Measurements from ENCODE around the gene NTNG1.

Gene NTNG1

GRCh38 chr1:107318932-107319331 lies 178.1 kb downstream of the NTNG1 start:
- TF ChIP-seq CTCF (IDR thresholded peaks at IDR 0.05): no peak
- no peaks in the 10 kb centered on the region for H3K9me3 ChIP-seq (ENCODE audit: control insufficient read depth, low read length)
- H3K4me3 ChIP-seq (ENCODE audit: low read depth, low read length): no peak overlapping the region
- no peak overlapping the region for H3K4me2 ChIP-seq (ENCODE audit: low read length)
- H3K27ac ChIP-seq: no peak overlapping the region
- no peaks in the 10 kb centered on the region for H3K79me2 ChIP-seq
- no peak overlapping the region for H2AFZ ChIP-seq
- H3K27me3 ChIP-seq (ENCODE audit: control insufficient read depth, insufficient read depth, low read length): no peaks in the 10 kb centered on the region
- H3K9ac ChIP-seq: no peak overlapping the region
- H3K36me3 ChIP-seq (ENCODE audit: control insufficient read depth, insufficient read depth, low read length): no peaks in the 10 kb centered on the region
- no peaks in the 10 kb centered on the region for H3K4me1 ChIP-seq

- Histone ChIP-seq H3K4me1 (no peaks in the 10 kb centered on the region), H3K4me3 (ENCODE audit: low read depth, low read length) (no peak overlapping the region), H3K79me2 (no peaks in the 10 kb centered on the region), H3K27ac (no peak overlapping the region), H3K9ac (no peak overlapping the region), H3K4me2 (ENCODE audit: low read length) (no peak overlapping the region), H3K36me3 (ENCODE audit: control insufficient read depth, insufficient read depth, low read length) (no peaks in the 10 kb centered on the region), H3K9me3 (ENCODE audit: control insufficient read depth, low read length) (no peaks in the 10 kb centered on the region), H3K27me3 (ENCODE audit: control insufficient read depth, insufficient read depth, low read length) (peaks cover 2% of the 10 kb centered on the region), H2AFZ (no peak overlapping the region)
- TF ChIP-seq CTCF (IDR thresholded peaks at IDR 0.05): no peak
These were observed 182.9 kb downstream of the NTNG1 start for GRCh38 chr1:107323784-107324183.

GRCh38 chr1:107326824-107327445 lies 186.1 kb downstream of the NTNG1 start:
- Histone ChIP-seq H3K27ac (no peak overlapping the region), H3K4me2 (ENCODE audit: low read length) (no peak overlapping the region), H2AFZ (no peak overlapping the region), H3K9me3 (ENCODE audit: control insufficient read depth, low read length) (no peaks in the 10 kb centered on the region), H3K36me3 (ENCODE audit: control insufficient read depth, insufficient read depth, low read length) (no peaks in the 10 kb centered on the region), H3K27me3 (ENCODE audit: control insufficient read depth, insufficient read depth, low read length) (peaks cover 2% of the 10 kb centered on the region), H3K9ac (no peak overlapping the region), H3K4me1 (no peaks in the 10 kb centered on the region), H3K79me2 (no peaks in the 10 kb centered on the region), H3K4me3 (ENCODE audit: low read depth, low read length) (no peak overlapping the region)
- TF ChIP-seq CTCF (IDR thresholded peaks at IDR 0.05): no peak

- H3K79me2 ChIP-seq: no peaks in the 10 kb centered on the region
- no peak for TF ChIP-seq CTCF (IDR thresholded peaks at IDR 0.05)
These were observed 186.6 kb downstream of the NTNG1 start for GRCh38 chr1:107327446-107327845.

GRCh38 chr1:107328087-107328486 lies 187.2 kb downstream of the NTNG1 start:
- no peak overlapping the region for H3K9ac ChIP-seq
- TF ChIP-seq CTCF (IDR thresholded peaks at IDR 0.05): no peak
- H2AFZ ChIP-seq: no peak overlapping the region
- H3K4me3 ChIP-seq (ENCODE audit: low read depth, low read length): no peak overlapping the region
- no peak overlapping the region for H3K4me2 ChIP-seq (ENCODE audit: low read length)
- peaks cover 2% of the 10 kb centered on the region for H3K27me3 ChIP-seq (ENCODE audit: control insufficient read depth, insufficient read depth, low read length)
- no peaks in the 10 kb centered on the region for H3K79me2 ChIP-seq
- H3K9me3 ChIP-seq (ENCODE audit: control insufficient read depth, low read length): no peaks in the 10 kb centered on the region
- H3K27ac ChIP-seq: no peak overlapping the region
- no peaks in the 10 kb centered on the region for H3K36me3 ChIP-seq (ENCODE audit: control insufficient read depth, insufficient read depth, low read length)
- H3K4me1 ChIP-seq: no peaks in the 10 kb centered on the region

More at GRCh38 chr1:107327446-107327845, 186.6 kb downstream of the NTNG1 start:
- Histone ChIP-seq H3K9ac (no peak overlapping the region), H3K27me3 (ENCODE audit: control insufficient read depth, insufficient read depth, low read length) (peaks cover 2% of the 10 kb centered on the region), H3K9me3 (ENCODE audit: control insufficient read depth, low read length) (no peaks in the 10 kb centered on the region), H3K4me1 (no peaks in the 10 kb centered on the region), H2AFZ (no peak overlapping the region), H3K4me3 (ENCODE audit: low read depth, low read length) (no peak overlapping the region), H3K4me2 (ENCODE audit: low read length) (no peak overlapping the region), H3K27ac (no peak overlapping the region), H3K36me3 (ENCODE audit: control insufficient read depth, insufficient read depth, low read length) (no peaks in the 10 kb centered on the region)
